Stimulated activated CD4-positive, alpha-beta T cell treated with anti-CD3 and anti-CD28 coated beads, Interleukin-2, amount 100 ng/mL, for 48 hours (primary cell): ENCODE results near the gene SCNN1G.
"Not testable (repeated sequence)": the region's sequence is repeated elsewhere in the genome, so short reads cannot be mapped to it uniquely, and the experiment has no call there.

Experiments
- DNase-seq, 2 donors: peaks; one replicate each; pipeline ENCODE4 v3.0.0-alpha.2; 2020

The SCNN1G gene

GRCh38 chr16:23206986-23207385 is 24.4 kb downstream of the SCNN1G start:
- DNase-seq, result no peak

- DNase-seq, result no peak
These were observed 24.9 kb downstream of the SCNN1G start for GRCh38 chr16:23207485-23207884.

GRCh38 chr16:23209606-23210005 is 27.1 kb downstream of the SCNN1G start:
- no peak for DNase-seq

- DNase-seq, result no peak
These were observed 31.3 kb downstream of the SCNN1G start for GRCh38 chr16:23213831-23214230.

DNA sequence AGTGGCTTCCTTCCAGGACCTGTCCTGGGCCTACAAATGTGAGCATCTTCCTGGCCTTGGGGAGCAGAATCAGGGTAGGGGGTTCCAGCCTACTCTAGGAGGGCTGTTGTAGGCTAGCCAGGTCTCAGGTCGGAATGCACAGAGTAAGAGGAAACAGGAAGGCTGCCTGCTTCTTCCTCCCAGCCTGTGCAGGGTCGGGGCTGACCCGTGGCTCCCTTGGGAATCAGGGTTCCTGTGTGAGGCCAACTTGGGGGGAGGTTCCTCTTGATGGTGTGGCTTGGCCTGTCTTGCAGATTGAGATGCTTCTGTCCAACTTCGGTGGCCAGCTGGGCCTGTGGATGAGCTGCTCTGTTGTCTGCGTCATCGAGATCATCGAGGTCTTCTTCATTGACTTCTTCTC is 32.3 kb downstream of the SCNN1G start:
- no peak for DNase-seq

DNA sequence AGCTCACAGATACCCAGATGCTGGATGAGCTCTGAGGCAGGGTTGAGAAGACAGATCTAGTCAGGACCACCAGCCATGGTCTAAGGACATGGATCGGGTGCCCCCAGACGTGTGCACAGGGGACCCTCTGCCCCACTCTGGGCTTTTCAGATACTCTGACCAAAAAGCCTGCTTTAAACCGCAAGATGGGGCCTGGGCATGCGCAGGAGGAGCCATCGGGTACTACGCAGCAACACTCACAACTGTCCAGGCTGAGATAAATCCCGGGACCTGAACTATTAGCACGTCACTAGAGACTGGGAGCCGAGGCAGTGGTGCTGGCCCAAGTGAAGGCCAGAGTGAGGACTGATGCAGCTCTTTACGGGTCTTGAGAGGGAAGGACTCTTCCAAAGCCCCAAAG is 32.9 kb downstream of the SCNN1G start:
- no peak for DNase-seq

DNA sequence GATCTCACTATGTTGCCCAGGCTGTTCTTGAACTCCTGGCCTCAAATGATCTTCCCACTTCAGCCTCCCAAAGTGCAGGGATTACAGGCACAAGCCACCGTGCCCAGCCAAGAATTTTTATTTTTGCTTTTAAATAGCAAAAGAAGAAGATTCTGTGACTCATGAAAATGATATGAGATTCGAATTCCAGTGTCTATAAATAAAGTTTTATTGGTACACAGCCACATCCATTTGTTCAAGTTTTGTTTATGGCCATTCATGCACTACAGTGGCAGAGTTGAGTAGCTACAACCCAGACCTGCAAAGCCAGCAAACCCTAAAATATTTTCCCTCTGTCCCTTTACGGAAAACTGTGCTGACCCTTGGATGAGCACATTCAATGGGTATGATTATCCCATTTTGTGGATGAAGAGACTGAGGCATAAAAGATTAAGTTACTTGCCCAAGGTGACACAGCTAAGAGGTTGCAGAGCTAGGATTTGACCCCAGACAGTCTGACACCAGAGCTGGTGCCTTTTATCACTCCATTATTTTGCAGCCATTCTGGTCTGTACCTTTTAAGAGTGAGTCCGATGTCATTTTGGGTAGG is 34.2 kb downstream of the SCNN1G start:
- DNase-seq, result no peak

- DNase-seq, result no peak
These were observed 35.1 kb downstream of the SCNN1G start for GRCh38 chr16:23217646-23218045.

DNA sequence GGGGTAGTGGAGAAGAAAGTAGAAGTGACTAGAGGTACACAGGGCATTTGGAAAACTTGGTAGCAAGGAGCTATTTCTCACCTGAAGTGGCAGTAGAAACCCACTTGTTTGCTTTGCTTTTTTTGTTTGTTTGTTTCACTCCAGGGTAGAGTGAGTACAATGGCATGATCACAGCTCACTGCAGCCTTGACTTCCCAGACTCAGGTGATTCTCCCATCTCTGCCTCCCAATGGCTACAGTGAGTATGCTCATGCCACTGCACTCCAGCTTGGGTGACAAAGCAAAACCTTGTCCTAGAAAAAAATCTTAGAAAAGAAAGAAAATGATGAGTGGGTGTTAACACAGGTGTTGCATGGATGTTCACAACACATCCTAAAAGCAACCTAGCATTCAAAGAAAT is 40.4 kb downstream of the SCNN1G start:
- no peak for DNase-seq

GRCh38 chr16:23223368-23223767 is 40.8 kb downstream of the SCNN1G start:
- DNase-seq, result no peak

DNA sequence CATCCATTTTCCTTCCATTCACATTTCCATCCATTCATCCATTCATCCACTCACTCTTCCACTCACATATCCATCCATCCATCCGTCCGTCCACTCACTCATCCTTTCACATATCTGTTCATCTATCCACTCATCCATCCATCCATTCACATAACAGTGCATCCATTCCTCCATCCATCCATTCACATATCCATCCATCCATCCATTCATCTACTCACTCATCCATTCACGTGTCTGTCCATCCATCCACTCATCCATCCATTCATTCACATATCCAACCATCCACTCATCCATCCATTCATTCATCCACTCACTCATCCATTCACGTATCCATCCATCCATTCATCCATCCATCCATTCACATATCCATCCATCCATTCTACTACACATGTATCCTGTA is 42.6 kb downstream of the SCNN1G start:
- DNase-seq, result no peak

GRCh38 chr16:23225634-23226033 is 43.1 kb downstream of the SCNN1G start:
- DNase-seq, result no peak

GRCh38 chr16:23227529-23227928 is 45.0 kb downstream of the SCNN1G start:
- DNase-seq, result no peak

- no peak for DNase-seq
These were observed 47.2 kb downstream of the SCNN1G start for GRCh38 chr16:23229714-23230113.

- no peak for DNase-seq
These were observed 50.3 kb downstream of the SCNN1G start for GRCh38 chr16:23232806-23233205.

DNA sequence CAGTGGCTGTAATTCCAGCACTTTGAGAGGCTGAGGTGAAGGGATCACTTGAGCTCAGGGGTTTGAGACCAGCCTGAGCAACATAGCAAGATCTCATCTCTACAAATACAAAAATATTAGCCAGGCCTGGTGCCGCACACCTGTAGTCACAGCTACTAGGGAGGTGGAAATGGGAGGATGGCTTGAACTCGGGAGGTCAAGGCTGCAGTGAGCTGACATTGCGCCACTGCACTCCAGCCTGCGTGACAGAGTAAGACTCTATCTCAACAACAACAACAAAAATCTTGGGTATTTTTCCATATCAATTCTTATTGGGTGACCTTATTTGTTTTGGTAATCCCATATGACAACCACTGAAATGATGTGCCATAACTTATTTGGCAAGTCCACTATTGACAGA is 52.6 kb downstream of the SCNN1G start:
- DNase-seq, result no peak

DNA sequence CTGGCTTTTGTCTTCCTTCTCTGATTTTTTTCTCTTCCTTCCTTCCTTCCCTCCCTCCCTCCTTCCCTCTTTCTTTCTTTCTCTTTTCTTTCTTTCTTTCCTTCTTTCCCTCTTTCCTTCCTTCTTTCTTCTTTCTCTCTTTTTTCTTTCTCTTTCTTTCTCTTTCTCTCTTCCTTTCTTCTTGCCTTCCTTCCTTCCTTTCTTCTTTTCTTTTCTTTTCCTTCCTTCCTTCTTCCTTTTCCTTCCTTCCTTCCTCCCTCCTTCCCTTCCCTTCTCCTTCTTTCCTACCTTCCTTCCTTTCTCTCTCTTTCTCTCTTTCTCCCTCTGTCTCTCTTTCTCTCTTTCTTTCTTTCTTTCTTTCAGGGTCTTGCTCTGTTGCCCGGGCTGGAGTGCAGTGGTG is 54.4 kb downstream of the SCNN1G start:
- no peak for DNase-seq

DNA sequence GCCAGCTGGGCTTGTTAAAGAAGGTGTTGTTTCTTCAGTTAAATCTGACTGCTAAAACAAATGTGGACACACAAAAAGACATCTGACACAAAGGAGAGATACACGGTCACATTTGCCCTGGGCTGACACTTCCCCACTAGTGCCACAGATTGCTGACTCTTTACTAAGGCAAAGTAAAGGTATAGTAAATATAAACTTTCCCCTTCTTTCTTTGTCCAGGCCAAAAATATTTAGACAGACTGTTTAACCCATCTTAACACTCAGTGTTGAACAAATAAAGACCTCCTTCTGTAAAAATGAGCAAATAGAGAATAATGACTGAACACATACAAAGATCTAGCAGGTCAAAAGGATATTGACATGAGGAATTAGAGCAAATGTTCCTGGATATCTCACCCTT is 58.4 kb downstream of the SCNN1G start:
- DNase-seq, result no peak

- no peak for DNase-seq
These were observed 61.6 kb downstream of the SCNN1G start for GRCh38 chr16:23244122-23244521.

- no peak for DNase-seq
These were observed 62.7 kb downstream of the SCNN1G start for GRCh38 chr16:23245268-23245667.

GRCh38 chr16:23248261-23249194 is 66.0 kb downstream of the SCNN1G start:
- no peak for DNase-seq

GRCh38 chr16:23249830-23250229 is 67.3 kb downstream of the SCNN1G start:
- no peak for DNase-seq

GRCh38 chr16:23252310-23252709 is 69.8 kb downstream of the SCNN1G start:
- DNase-seq, result no peak

- DNase-seq, result not testable (repeated sequence)
These were observed 71.1 kb downstream of the SCNN1G start for GRCh38 chr16:23253650-23254049.

DNA sequence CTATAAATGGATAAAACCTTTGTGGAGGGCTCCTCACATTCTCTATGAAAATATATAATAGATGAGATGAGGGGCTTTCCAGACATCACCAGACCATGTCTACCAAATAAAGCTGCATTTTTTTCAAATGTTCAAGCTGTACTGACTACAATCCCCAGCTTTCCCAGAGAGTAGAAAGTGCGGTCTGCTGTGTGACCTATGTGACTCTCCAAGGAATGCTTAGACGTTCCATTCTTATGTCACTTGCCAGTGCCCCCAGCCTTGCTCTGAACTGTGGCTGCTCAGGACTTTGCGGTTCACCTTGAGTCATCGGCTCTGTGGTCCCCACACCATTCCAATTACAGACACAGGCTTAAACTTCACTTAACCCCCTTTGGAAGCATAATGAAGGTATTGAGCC is 71.8 kb downstream of the SCNN1G start:
- no peak for DNase-seq
